SK-N-SH (cell line): ENCODE results near the gene GPC4. TPM values are rescaled to one million over a fixed set of nuclear protein-coding genes. Genes with fewer than 3 reads are reported as not detected.

ENCODE experiments used
- CTCF ChIA-PET: fragments of 300-600, 350-600 bp; formaldehyde crosslinking; extraction: SDS; loops from one replicate; lab custom pipeline; 2021; lab: Yijun Ruan, JAX
- POLR2A ChIA-PET: fragments of 350-600 bp; sonication (Branson Sonifier 250); formaldehyde crosslinking; extraction: SDS; loops from one replicate; lab custom pipeline; 2020; ENCODE audit warnings: antibody characterized with exemption, inconsistent platforms; lab: Yijun Ruan, JAX
- DNase-seq: peaks from one replicate; pipeline ENCODE4 v3.0.0; 2012
- H2AFZ ChIP-seq: fragments of 200-600 bp; sonication (generic); 2 replicates; pipeline ENCODE4 v1.8.1; 2016; ENCODE audit warnings: antibody characterized with exemption, mild to moderate bottlenecking, low read depth
- H3F3A ChIP-seq: fragments of 200-600 bp; sonication (generic); replicated peaks from 2 replicates; pipeline ENCODE3; 2016; ENCODE audit warnings: antibody characterized with exemption, mild to moderate bottlenecking; ENCODE audit not compliant: insufficient read depth
- H3K27ac ChIP-seq, 2 experiments: fragments of 200-500 bp in 1 of 2; fragments of 200-600 bp in 1 of 2; sonication (Bioruptor generic) in 1 of 2; sonication (generic), shearing (Covaris generic) in 1 of 2; 2 replicates each; pipeline versions ENCODE4 v1.5.1 to v1.6.1; 2014 to 2016; ENCODE audit warnings: low read depth in 2 of 2, inconsistent platforms in 1 of 2, low read length in 1 of 2, mild to moderate bottlenecking in 1 of 2, mixed read lengths in 1 of 2
- H3K27me3 ChIP-seq: fragments of 200-600 bp; sonication (generic), shearing (Covaris generic); 2 replicates; pipeline ENCODE4 v1.6.1; 2016; ENCODE audit warnings: mixed run types; ENCODE audit not compliant: insufficient read depth
- H3K36me3 ChIP-seq, 2 experiments: fragments of 200-500 bp in 1 of 2; fragments of 200-600 bp in 1 of 2; sonication (Bioruptor generic) in 1 of 2; sonication (generic) in 1 of 2; replicated peaks in 1 of 2; 2 replicates each; pipeline versions ENCODE3 to v1.5.1; 2014 to 2016; ENCODE audit warnings: low read length in 1 of 2, mild to moderate bottlenecking in 1 of 2; ENCODE audit not compliant: insufficient read depth in 2 of 2, control insufficient read depth in 1 of 2
- H3K4me1 ChIP-seq, 2 experiments: fragments of 200-500 bp in 1 of 2; fragments of 200-600 bp in 1 of 2; sonication (Bioruptor generic) in 1 of 2; sonication (generic), shearing (Covaris generic) in 1 of 2; 2 replicates each; pipeline versions ENCODE4 v1.5.1 to v1.6.1; 2014 to 2016; ENCODE audit warnings: low read depth in 1 of 2, low read length in 1 of 2, mixed run types in 1 of 2; ENCODE audit not compliant: insufficient read depth in 2 of 2, control insufficient read depth in 1 of 2
- H3K4me2 ChIP-seq: fragments of 200-600 bp; sonication (generic), shearing (Covaris generic); 2 replicates; pipeline ENCODE4 v1.6.1; 2017; ENCODE audit warnings: mixed run types
- H3K4me3 ChIP-seq, 2 experiments: fragments of 200-500 bp in 1 of 2; fragments of 200-600 bp in 1 of 2; sonication (Bioruptor generic) in 1 of 2; sonication (generic), shearing (Covaris generic) in 1 of 2; 2 replicates each; pipeline versions ENCODE4 v1.5.1 to v1.8.1; 2014 to 2016; ENCODE audit warnings: low read depth in 2 of 2, inconsistent platforms in 1 of 2, low read length in 1 of 2, mild to moderate bottlenecking in 1 of 2, mixed read lengths in 1 of 2, moderate library complexity in 1 of 2
- H3K79me2 ChIP-seq: fragments of 200-600 bp; sonication (generic); 2 replicates; pipeline ENCODE4 v1.8.1; 2017; ENCODE audit warnings: mild to moderate bottlenecking; ENCODE audit not compliant: insufficient read depth
- H3K9ac ChIP-seq: fragments of 200-600 bp; sonication (generic); 2 replicates; pipeline ENCODE4 v1.6.1; 2017; ENCODE audit warnings: mixed run types
- H3K9me2 ChIP-seq: fragments of 200-600 bp; sonication (generic); 2 replicates; pipeline ENCODE4 v1.6.1; 2017; ENCODE audit warnings: mixed run types
- H3K9me3 ChIP-seq: fragments of 200-600 bp; sonication (generic); 2 replicates; pipeline ENCODE4 v1.6.1; 2017; ENCODE audit warnings: mixed run types, mild to moderate bottlenecking, moderate library complexity
- H4K20me1 ChIP-seq: fragments of 200-600 bp; sonication (generic); 2 replicates; pipeline ENCODE4 v1.6.1; 2017; ENCODE audit warnings: mild to moderate bottlenecking, mixed run types; ENCODE audit not compliant: insufficient read depth
- ELF1 ChIP-seq: IDR thresholded peaks from 2 replicates; pipeline ENCODE4 v1.4.0; 2012
- EZH2phosphoT487 ChIP-seq: fragments of 200-600 bp; sonication (generic); IDR thresholded peaks from 2 replicates; pipeline ENCODE4 v1.6.1; 2017; ENCODE audit warnings: low read depth, mixed run types, mild to moderate bottlenecking, antibody characterized with exemption, moderate library complexity, borderline replicate concordance
- FOSL2 ChIP-seq: IDR thresholded peaks from 2 replicates; pipeline ENCODE4 v1.4.0; 2012; ENCODE audit warnings: low read depth, mild to moderate bottlenecking, moderate library complexity, borderline replicate concordance
- FOXJ3 ChIP-seq: sonication (generic); formaldehyde crosslinking; IDR thresholded peaks from 2 replicates; pipeline ENCODE4 v1.5.1; 2020; ENCODE audit warnings: mild to moderate bottlenecking, missing genetic modification reagents
- FOXM1 ChIP-seq: IDR thresholded peaks from 2 replicates; pipeline ENCODE4 v1.4.0; 2012; ENCODE audit warnings: low read depth, mild to moderate bottlenecking
- GABPA ChIP-seq: IDR thresholded peaks from 2 replicates; pipeline ENCODE4 v1.4.0; 2012; ENCODE audit warnings: low read depth, mild to moderate bottlenecking
- GATA2 ChIP-seq: sonication (generic); formaldehyde crosslinking; IDR thresholded peaks from 2 replicates; pipeline ENCODE4 v1.5.0; 2020; ENCODE audit warnings: mild to moderate bottlenecking, missing genetic modification reagents
- IRF3 ChIP-seq: fragments of 150-350 bp; IDR thresholded peaks from 2 replicates; pipeline ENCODE4 v1.6.1; 2016; ENCODE audit warnings: mild to moderate bottlenecking, low read depth, low read length
- JUND ChIP-seq: IDR thresholded peaks from 2 replicates; pipeline ENCODE4 v1.4.0; 2012
- MAX ChIP-seq: IDR thresholded peaks from 2 replicates; pipeline ENCODE4 v1.4.0; 2012; ENCODE audit warnings: low read depth
- MEF2A ChIP-seq: IDR thresholded peaks from 2 replicates; pipeline ENCODE4 v1.4.0; 2012; ENCODE audit warnings: low read depth, borderline replicate concordance
- MXI1 ChIP-seq: IDR thresholded peaks from 2 replicates; pipeline ENCODE4 v1.6.1; 2012; ENCODE audit warnings: mild to moderate bottlenecking, low read depth, low read length, improper control_type of control experiment
- NFIC ChIP-seq: IDR thresholded peaks from 2 replicates; pipeline ENCODE4 v1.4.0; 2012; ENCODE audit warnings: borderline replicate concordance
- POLR2AphosphoS5 ChIP-seq: IDR thresholded peaks from 2 replicates; pipeline ENCODE4 v1.6.1; 2012; ENCODE audit warnings: low read depth, low read length
- RAD21 ChIP-seq: IDR thresholded peaks from 2 replicates; pipeline ENCODE4 v1.6.1; 2012; ENCODE audit warnings: mild to moderate bottlenecking, low read length
- RCOR1 ChIP-seq: fragments of 150-350 bp; IDR thresholded peaks from 2 replicates; pipeline ENCODE4 v1.6.1; 2017; ENCODE audit warnings: antibody characterized with exemption, low read length
- RFX5 ChIP-seq: IDR thresholded peaks from 2 replicates; pipeline ENCODE4 v1.6.1; 2012; ENCODE audit warnings: mild to moderate bottlenecking, improper control_type of control experiment, low read length
- TAF1 ChIP-seq: IDR thresholded peaks from 2 replicates; pipeline ENCODE4 v1.6.1; 2012; ENCODE audit warnings: low read depth, mild to moderate bottlenecking, low read length, moderate library complexity, borderline replicate concordance
- TCF12 ChIP-seq: IDR thresholded peaks from 2 replicates; pipeline ENCODE4 v1.4.0; 2012
- USF2 ChIP-seq: fragments of 150-350 bp; IDR thresholded peaks from 2 replicates; pipeline ENCODE4 v1.6.1; 2017; ENCODE audit warnings: antibody characterized with exemption, low read length, low read depth, borderline replicate concordance
- ZBTB33 ChIP-seq: IDR thresholded peaks from 2 replicates; pipeline ENCODE4 v1.4.0; 2012; ENCODE audit warnings: low read depth, borderline replicate concordance
- WGBS: methylation state at CpG from one replicate; pipeline ENCODE4 v1.1.6; 2017; ENCODE audit warnings: low lambda C conversion rate; 5-methylcytosine and 5-hydroxymethylcytosine counted together
- polyA plus RNA-seq, 3 experiments: library from polyadenylated mRNA; depleted of rRNA; stranded (reverse); fragments of >200 nt; gene quantifications; 2 replicates each; pipeline ENCODE4 v1.2.3, GENCODE V29; 2012
- TF ChIP-seq, protein P1 (sequence below): IDR thresholded peaks from 2 replicates; pipeline ENCODE4 v1.4.0; 2012; ENCODE audit warnings: low read depth, borderline replicate concordance
- TF ChIP-seq, protein P2 (sequence below): fragments of 200-600 bp; sonication (generic); IDR thresholded peaks from 2 replicates; pipeline ENCODE4 v1.6.1; 2017; ENCODE audit warnings: antibody characterized with exemption, mild to moderate bottlenecking, moderate library complexity

Gene GPC4
- polyA plus RNA-seq, 1 of the 3 experiments (the other 2 are of a cell fraction) = 0.16 TPM

DNA sequence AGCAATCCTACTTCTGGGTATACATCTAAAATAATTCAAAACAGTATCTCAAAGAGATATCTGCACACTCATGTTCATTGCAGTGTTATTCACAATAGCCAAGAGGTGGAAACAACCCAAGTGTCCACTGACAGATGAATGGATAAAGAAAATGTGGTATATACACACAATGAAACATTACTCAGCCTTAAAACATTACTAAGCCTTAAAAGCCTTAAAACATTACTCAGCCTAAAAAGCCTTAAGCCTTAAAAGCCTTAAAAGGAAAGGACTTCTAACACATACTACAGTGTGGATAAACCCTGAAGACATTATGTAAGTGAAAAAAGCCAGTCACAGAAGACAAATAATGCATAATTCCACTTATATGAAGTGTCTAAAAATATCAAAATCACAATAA, 156.8 kb downstream of the GPC4 start:
- Histone ChIP-seq H3K4me3 (no peak overlapping the region), H3K79me2 (no peaks in the 10 kb centered on the region), H3K36me3 (no peaks in the 10 kb centered on the region), H4K20me1 (no peaks in the 10 kb centered on the region), H3K27me3 (no peaks in the 10 kb centered on the region), H3K4me2 (no peak overlapping the region), H3K9ac (no peak overlapping the region), H3K9me3 (no peaks in the 10 kb centered on the region), H3K9me2 (no peaks in the 10 kb centered on the region), H3K27ac (no peak overlapping the region), H3F3A (no peaks in the 10 kb centered on the region), H3K4me1 (no peaks in the 10 kb centered on the region), H2AFZ (no peak overlapping the region)
- TF ChIP-seq JUND = no peak
- no peak for TF ChIP-seq RFX5
- no peak for TF ChIP-seq USF2
- no peak for TF ChIP-seq TCF12
- no peak for TF ChIP-seq MXI1
- no peak for TF ChIP-seq ELF1
- no peak for TF ChIP-seq RAD21
- no peak for TF ChIP-seq IRF3
- TF ChIP-seq, protein P1, sequence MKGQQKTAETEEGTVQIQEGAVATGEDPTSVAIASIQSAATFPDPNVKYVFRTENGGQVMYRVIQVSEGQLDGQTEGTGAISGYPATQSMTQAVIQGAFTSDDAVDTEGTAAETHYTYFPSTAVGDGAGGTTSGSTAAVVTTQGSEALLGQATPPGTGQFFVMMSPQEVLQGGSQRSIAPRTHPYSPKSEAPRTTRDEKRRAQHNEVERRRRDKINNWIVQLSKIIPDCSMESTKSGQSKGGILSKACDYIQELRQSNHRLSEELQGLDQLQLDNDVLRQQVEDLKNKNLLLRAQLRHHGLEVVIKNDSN = no peak
- no peak for TF ChIP-seq ZBTB33
- TF ChIP-seq MAX = no peak
- CTCF ChIA-PET = interaction anchor here (1.4 kb wide), 1 partner anchor 55 kb away, joined by 3 read pairs; no protein-coding TSS in a partner anchor
- no peak for DNase-seq
- POLR2A ChIA-PET = no interaction called here

GRCh38 chrX:133254666-133255065, 160.6 kb downstream of the GPC4 start:
- no peak overlapping the region for H3K4me3 ChIP-seq
- no peaks in the 10 kb centered on the region for H3F3A ChIP-seq
- DNase-seq = no peak
- CTCF ChIA-PET = interaction anchor here (0.9 kb wide), 1 partner anchor 249 kb away, joined by 3 read pairs; no protein-coding TSS in a partner anchor
- no peaks in the 10 kb centered on the region for H3K4me1 ChIP-seq
- H3K9ac ChIP-seq = no peak overlapping the region
- H3K27me3 ChIP-seq = no peaks in the 10 kb centered on the region; the same call in 1 of the 2 replicates
- no peaks in the 10 kb centered on the region for H4K20me1 ChIP-seq
- H3K27ac ChIP-seq = no peak overlapping the region
- POLR2A ChIA-PET = no interaction called here
- H3K79me2 ChIP-seq = no peaks in the 10 kb centered on the region
- H3K9me2 ChIP-seq = no peaks in the 10 kb centered on the region
- WGBS = 8% methylated on average over 3 of the region's 3 CpGs
- no peak overlapping the region for H3K4me2 ChIP-seq
- no peaks in the 10 kb centered on the region for H3K36me3 ChIP-seq
- H2AFZ ChIP-seq = no peak overlapping the region
- no peaks in the 10 kb centered on the region for H3K9me3 ChIP-seq
- TF ChIP-seq MXI1 = no peak
- TF ChIP-seq NFIC = no peak
- no peak for TF ChIP-seq MEF2A
- no peak for TF ChIP-seq FOXM1
- TF ChIP-seq GABPA = no peak
- TF ChIP-seq FOXJ3 (CRISPR knock-in tag) = no peak
- TF ChIP-seq EZH2phosphoT487 = no peak
- no peak for TF ChIP-seq RCOR1
- TF ChIP-seq, protein P1 = no peak
- TF ChIP-seq, protein P2, sequence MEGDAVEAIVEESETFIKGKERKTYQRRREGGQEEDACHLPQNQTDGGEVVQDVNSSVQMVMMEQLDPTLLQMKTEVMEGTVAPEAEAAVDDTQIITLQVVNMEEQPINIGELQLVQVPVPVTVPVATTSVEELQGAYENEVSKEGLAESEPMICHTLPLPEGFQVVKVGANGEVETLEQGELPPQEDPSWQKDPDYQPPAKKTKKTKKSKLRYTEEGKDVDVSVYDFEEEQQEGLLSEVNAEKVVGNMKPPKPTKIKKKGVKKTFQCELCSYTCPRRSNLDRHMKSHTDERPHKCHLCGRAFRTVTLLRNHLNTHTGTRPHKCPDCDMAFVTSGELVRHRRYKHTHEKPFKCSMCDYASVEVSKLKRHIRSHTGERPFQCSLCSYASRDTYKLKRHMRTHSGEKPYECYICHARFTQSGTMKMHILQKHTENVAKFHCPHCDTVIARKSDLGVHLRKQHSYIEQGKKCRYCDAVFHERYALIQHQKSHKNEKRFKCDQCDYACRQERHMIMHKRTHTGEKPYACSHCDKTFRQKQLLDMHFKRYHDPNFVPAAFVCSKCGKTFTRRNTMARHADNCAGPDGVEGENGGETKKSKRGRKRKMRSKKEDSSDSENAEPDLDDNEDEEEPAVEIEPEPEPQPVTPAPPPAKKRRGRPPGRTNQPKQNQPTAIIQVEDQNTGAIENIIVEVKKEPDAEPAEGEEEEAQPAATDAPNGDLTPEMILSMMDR = no peak
- no peak for TF ChIP-seq TAF1
- no peak for TF ChIP-seq POLR2AphosphoS5
- TF ChIP-seq FOSL2 = no peak
- no peak for TF ChIP-seq GATA2 (CRISPR knock-in tag)
